ENCODE measurements around the gene MAB21L4.

Gene MAB21L4

DNA sequence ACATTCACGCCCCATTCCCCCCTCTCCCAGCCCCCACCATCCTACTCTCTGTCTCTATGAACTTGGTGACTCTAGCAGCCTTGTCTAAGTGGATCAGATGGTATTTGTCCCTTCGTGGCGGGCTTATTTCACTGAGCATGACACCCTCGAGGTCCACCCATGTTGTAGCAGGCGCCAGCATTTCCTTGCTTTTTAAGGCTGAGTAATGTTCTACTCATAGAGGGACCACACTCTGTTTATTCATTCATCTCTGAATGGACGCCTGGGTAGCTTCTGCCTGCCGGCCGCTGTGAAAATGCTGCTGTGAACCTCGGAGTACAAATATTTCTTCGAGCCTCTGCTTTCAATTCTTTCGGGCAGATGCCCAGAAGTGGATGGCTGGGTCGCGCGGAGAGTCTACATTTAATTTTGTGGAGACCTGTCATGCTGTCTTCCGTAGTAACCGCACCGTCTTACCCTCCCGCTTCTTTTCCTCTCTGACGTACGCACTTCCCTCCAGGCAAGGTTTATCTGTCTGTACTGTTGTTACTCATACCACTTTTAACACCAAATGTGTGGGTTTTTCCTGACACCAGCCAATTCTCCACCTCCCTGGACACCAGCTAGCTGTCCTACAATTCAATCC is 15.8 kb upstream of the MAB21L4 start:
- no peak for DNase-seq (ENCODE audit: low read depth)

DNA sequence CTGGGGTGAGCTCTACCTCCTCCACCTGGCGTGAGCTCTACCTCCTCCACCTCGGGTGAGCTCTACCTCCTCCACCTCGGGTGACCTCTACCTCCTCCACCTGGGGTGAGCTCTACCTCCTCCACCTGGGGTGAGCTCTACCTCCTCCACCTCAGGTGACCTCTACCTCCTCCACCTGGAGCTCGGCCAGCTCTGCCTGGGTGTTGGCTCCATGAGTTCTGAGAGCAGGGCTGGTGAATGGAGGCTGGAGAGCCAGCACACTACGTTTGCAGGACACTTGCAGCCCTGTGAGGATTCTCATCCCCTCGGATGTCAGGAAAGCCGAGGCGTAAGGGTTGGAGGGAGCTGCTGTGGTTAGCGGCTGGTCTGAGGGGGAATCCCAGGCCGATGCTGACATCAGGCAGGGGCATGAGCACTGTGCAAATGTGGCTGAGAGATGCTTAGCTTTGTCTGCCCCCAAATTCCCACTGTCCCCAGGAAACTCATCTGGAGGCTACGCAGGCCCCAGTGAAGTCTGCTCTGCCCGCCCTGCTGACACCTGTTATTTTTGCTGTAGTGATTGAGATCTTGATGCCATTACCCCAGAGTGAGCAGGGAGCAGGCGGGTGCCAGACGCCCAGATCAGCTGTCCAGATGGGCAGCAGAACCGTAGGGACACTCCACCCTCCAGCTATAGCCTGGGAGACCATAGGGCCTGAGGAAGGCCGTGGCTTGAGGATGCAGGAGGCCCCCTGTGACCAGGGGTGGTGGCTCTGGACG is 13.4 kb upstream of the MAB21L4 start:
- DNase-seq (ENCODE audit: low read depth), result no peak

DNA sequence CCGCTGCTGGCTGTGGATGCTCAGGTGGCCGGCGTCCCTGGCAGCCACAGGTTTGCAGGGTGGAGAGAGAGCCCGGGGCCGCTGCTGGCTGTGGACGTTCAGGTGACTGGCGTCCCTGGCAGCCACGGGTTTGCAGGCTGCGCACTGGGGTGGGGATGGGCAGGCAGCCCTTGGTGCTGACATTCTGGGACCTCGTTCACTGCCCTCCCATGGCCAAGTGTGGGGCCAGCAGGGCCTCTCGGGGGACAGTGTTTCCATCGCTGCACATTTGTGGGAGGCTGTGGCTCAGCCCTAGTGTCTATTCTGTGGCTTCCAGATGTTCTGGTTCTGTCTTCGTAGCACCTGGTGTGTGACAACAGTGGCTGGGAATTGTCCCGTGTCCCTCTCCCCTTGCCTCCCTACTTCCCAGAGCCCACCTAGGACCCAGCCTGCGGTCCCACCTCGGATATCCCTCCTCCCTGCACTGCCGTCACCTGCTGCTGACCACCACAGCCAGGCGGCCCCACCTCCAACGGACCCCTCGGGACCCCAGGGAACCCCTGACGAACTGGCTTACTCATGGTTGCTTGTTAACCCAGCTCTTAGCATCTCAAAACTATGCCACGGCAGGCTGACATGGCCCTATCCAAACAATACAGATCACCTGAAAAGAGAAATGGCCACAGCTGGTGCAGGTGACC is 11.1 kb upstream of the MAB21L4 start:
- DNase-seq (ENCODE audit: low read depth), result no peak

DNA sequence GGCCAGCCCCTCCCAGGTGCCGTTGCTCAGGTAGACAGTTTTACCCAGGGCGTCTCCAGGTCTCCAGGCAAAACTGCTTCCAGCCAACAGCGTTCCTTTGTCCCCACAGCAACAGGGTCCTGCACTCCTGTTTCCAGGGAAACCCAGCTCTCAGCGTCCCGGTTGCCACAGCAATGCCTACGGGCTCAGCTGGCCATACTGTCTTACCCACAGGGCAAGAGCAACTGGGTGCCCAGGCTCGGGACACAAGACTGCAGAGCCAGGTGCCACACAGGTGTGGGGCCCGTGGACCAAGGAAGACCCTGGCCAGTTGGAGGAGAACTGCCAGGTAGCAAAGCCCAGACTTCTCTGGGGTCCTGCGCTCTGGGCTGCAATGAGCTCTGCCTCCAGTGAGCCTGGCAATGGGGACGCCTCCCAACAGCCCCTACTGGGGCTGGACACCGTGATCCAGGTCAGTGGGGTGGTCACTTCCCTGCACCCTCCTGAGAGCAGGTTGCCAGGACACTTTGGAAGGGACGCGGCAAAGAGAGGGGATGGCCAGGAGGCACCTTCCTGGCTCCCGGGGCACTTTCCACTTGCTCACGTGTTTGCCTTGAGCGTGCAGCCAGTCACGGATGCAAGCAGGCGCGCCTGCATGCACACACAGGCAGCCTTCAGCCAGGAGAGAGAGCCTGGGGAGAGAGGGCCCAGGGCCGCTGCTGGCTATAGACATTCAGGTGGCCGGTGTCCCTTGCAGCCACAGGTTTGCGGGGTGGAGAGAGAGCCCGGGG is 10.4 kb upstream of the MAB21L4 start, which contains the start of gene CROCC2:
CROCC2 (plus strand) TSS at position 196 of the 770 bp plus-strand sequence; CDS start at position 374, 178 bp downstream.
- no peak for DNase-seq (ENCODE audit: low read depth)

DNA sequence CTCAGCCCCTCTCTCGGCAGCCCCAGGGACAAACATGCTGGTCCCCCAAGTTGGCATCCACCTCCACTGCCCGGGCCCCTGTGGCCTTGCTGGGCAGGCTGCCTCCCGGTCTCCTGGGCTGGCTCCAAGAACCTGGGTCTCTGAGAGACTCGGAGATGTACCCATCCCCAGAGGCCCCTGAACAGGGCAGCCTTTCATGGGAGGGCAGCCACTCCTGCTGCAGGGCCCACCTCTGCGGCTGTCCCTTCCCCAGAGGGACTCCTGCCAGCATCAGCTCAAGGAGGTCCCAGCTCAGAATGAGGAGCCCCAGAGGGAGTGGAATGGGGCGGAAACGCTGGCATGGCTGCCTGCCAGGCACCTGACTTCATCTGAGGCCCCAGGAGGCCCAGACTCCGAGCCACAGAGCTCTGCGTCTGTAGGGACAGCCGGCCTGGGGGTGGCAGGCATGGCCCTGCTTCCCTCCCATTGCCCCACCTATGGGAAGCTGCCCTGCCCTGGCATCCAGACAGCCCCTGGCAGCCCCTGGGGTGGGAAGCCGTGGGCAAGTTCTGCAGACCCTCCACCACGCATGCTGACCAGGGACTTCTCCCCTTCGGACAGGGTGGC is 9.3 kb upstream of the MAB21L4 start:
- DNase-seq (ENCODE audit: low read depth), result no peak

DNA sequence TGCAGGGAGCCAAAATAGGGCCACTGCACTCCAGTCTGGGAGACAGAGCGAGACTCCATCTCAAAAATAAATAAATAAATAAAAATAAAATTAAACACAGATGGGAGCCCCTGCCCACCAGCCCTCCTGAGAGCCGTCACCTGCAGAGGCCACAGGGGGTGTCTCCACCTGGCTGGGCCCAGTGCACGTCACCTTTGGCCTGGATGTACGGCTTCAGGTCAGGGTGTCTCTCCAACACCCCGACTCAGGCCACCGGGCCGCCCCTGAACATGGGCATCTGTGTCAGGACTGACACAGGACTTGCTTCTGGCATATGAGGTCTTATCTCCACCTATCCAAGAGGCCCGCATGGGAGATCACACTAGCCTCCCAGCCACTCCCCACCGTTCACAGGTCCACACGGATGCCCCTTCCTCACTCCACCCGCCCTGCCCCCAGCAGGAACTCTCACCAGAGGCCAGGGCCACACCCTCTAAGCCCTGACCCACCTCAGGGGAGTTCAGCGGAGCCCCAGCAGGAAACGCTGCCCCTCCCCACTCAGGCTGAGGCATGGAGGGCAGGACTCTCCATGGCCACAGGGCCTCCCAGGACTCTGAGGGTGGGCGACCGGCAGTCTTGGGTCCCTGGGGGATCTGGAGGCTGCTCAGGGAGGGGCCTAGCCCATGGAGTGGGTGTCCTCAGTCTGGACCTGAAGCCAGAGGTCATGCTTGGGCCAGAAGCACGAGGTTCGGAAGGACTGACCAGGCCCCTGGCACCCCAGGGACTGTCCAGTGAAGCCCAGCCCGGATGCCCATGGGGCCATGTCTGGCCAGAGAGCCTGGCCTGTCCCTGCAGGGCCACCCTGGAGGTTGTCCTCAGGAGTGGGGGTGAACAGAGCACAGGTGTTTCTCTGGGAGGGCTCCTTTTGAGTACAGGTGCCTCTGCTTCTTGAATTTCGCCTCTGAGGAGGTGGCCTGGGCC is 8.5 kb upstream of the MAB21L4 start:
- DNase-seq (ENCODE audit: low read depth), result no peak

DNA sequence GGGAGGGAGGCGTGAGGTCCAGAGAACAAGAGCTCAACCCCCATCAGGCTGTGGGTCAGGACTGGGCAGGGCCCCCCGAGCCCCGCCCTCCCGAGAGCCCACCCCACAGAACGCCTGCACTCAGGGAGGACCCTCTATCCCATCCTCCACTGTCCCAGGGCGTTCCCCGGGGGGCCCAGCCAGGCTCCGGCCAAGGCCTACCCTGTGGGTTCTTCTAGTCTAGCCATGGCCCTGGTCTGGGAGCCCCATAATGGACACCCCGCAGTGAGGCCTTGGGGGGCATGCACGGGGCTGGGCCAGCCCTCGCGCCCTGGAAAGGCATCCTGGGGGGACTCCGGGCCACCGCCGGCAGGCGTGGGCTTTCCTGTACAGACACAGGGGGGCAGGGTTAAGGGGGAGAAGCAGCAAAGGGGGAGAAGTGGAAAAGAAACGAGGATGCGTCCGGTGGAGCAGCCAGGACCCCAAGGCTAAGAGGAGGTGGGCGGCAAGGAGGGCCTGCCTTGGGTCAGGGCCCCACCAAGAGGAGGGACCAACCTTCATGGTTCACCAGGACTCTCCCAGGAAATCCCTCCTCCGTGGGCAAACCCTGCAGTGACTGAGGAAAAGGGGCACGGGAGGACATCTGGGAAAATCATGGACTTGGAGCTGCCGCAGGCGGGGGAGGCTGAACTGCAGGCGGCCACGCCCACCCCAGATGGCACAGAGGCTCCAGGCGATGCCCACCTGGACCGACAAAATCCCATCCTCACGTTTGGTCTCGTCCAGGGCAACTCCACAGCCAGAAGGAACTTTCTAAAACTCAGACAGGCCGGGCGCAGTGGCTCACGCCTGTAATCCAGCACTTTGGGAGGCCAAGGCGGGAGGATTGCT is 7.5 kb upstream of the MAB21L4 start:
- DNase-seq (ENCODE audit: low read depth), result no peak

DNA sequence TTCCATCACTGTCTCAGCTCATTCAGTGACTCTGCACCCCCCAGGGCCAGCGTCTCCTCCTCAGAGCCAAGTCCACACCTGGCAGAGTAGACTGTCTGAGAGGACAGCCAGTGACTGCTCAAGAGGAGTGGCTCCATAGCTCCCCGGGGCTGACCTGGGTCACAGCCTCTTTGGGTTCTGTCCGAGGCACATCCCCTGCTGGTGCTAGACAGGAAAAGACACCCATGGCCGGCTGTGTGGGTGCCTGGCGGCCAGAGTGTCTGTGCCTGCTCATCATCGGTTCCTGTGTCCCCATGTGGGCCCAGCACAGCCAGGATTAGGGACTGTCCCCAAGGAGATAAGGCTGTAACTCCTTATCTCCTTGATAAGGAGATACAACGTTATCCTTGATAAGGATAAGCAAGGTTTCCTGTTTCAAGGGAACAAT is 6.7 kb upstream of the MAB21L4 start:
- no peak for DNase-seq (ENCODE audit: low read depth)

DNA sequence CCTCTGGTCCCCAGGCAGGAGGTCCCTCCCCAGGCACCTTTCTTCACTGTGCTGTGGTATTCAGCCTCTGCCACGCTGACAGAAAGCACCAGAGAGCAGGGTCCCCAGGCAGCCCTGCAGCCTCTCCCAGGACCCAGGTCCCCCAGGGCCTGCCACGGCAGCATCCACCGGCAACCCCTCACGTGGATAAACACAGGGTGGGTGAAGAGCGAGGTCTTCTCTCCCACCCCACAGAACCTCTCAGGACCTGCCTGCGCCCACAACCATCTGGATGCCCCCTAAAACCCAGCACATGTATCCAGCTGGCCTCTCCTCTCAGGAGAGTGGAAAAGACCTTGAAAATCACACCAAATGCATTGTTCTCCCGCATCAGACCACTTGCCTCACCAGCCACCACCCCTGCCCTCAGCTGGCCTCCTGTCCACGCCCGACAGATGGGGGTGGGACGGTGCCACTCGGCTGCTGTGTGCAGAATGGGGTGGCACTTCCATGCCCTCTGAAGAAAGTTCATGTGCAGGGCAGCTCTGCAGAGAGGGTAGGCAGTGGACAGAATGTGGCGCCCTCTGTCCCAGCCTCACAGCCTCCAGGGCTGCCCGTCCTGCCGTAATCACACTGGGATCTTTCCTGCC is 6.1 kb upstream of the MAB21L4 start:
- DNase-seq (ENCODE audit: low read depth), result no peak

DNA sequence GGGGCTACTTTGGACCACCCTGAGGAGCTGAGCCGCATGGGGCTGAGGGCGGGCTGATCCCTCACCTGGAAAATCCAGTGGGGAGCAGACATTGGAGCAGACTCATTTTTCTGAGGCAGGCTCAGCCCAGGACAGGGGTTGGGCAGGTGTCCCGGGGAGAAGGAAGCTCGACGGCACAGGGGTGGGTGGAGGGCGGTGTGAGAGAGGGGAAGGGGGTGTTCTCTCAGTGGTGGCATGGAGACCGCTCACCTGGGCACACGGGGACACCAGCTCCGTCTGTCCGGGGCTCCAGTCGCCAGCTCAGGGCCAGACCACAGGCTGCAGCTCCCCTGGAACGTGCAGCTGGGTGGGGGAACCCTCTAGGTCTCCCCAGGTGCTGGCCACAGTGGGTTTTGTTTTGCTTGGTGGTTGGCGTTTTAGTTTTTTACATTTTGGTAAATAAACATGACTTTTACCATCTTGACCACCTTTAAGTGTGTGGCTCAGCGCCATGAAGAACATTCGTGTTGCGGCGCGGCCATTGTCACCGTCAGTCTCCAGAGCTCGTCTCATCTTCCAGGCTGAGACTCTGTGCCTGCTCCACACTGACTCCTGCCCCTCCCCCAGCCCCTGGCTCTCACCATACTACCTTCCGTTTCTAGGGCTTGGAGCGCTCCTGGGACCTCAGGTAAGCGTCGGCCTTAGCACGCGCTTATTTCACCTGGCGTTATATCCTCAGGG is 4.3 kb upstream of the MAB21L4 start:
- DNase-seq (ENCODE audit: low read depth), result no peak

DNA sequence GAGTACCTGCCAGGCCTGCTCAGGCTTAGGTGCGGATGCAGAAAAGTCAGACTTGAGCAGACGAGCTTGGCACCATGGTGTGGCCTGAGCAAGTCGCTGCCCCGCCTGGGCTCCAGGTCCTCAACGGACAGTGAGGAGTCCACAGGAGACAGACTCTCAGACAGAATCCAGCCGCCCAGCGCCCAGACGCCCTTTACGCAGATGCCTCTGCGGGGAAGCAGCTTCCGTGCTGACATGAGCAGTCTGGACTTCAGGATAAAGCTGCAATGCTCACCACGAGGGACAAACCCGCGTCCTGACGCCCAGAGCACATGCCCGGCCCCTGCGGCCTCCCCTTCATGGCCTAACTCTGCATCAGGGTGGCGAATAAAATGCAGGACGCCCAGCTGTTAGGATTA is 3.5 kb upstream of the MAB21L4 start:
- no peak for DNase-seq (ENCODE audit: low read depth)

DNA sequence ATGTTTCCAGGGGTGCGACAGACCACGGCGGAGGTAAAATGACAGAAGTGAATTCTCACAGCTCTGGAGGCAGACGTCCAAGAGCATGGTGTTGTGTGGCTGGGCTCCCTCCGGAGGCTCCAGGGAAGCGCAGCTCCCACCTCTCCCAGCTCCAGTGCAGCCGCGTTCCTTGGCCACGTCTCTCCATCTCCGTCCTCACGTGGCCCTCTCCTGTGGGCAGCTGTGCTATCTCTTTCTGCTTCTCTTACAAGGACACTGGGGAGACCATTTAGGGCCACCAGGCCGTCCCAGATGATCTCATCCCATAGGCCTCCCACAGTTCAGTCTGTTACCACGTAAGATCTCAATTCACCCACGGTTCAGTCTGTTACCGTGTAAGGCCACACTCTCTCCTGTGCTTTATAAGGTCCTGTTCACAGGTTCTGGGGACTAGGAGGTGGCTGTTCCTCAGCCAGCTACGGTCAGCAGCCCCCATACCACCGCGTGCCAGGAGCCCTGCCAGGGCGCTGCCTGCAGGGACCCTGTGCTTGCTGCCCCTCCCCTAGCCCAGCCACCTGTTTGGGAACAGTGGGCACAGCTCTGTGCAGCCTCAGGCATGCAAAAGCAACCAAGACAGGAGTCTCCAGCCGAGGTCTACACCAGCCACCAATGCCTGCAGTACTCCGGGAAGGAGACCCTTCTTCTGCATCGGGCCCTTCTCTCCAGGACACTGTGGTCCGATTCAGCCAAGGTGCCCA is 2.9 kb upstream of the MAB21L4 start:
- DNase-seq (ENCODE audit: low read depth), result no peak

DNA sequence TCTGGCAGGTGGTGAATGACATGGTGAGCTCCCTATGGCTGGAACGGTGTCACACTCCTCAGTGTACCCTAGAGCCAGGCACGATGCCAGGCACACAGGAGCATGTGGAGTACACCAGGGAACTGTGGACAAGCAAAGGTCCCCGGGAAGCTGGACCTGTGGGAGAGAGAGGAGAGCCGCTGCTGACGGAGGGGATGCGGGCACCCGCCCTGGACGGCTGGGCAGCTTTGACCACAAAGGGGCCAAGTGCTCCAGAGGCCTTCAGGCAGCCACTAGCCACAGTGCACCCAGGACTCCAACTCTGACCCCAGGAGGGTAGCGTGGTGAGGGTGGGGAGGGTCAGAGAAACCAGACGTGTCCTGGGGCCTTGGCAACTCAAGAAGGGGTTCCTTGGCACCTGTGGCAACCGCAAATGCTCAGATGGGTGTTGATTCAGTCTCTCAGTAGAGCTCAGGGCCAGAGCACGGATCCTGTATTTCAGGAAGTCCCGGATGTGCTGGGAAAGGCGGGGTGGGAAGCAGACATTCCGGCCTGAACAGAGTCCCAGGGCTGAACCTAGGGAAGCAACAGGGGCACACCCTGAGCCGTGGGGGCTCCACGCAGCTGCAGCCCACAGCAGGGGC is 2.3 kb upstream of the MAB21L4 start:
- DNase-seq (ENCODE audit: low read depth), result no peak

DNA sequence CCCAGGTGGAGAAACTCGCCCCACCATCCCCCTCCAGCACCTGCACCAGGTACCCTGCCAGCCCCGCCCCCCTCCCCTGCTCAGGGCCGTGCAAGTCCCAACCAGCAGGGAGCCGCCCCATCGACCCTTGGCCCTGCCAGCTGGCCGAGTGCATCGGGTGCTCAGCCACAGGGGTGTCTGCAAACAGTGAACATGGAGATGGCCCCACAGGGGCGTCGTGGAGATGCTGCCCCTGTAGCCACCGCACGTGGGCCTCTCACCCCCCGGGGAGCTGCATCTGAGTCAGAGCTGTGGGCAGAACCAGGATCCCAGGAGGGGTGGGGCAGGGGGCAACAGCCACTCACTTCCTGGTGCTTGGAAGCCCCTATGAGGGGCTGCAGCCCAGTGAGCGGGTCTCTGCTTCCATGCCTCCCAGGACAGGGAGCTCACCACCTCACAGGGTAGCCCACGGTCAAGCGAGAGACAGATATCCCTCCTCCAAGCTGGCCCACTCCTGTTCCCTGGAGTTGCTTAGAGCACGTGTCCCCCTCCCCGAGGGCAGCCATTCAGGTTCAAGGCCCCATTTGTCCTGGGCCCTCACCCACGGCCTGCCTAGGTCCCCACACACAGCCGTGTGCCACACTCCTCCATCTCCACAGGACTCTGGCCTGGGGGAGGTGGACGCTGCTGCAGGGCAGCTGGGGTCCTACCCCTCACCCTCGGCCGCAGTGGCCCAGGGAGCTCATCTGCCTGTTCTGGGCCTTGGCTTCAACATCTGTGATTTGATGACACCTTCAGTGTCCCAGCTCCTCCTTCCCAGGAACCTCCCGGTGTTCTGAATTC is 1.1 kb upstream of the MAB21L4 start:
- DNase-seq (ENCODE audit: low read depth), result no peak

DNA sequence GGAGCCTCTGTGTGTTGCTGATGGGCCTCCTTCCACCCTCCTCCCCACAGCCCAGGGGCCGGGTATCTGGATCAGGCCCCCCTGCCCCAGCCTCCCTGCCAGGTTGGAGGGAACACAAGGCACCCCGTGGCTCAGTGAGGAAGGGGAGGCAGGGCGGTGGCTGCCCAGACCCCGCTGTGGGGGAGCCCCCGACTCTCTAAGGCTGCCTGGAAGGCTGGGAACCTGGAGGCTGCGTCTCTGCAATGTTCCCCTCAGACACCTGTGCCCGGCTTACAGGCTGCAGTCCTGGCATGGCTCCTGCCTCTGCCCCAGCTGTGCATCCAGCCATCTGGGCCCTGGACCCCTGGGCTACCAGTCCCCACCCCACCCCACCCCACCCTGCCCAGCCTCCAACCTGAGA is 438 bp upstream of the MAB21L4 start:
- no peak for DNase-seq (ENCODE audit: low read depth)

DNA sequence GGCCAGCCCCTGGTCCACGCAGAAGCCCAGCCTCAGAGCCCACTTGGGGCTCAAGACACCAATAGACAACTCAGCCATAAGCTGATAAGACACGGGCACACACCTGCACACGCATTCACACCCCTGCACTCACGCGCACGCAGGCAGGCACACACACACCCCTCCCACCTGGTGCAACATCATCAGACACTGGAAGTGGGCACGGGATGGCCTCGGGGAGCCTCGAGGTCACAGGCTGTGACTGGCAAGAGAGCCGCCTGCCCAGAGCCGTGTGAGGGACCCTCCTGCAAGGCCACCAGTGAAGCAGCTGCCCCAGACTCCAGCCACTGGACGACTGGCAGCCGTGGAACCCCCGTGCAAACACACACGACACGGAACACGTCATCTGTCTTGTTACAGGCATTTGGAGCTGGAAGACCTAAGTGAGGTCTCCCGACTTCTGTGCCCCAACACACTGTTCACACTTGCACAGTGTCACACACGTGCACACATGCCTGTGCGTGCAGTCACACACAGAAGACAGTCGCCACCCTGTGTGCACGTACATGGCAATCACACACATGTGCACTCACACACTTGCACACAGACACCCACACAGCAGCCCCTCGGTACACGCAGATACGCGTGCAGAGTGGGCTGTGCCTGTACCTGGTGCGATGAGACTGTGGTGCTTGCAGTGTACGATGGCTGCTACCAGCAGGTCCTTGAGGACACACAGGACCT is 959 bp downstream of the MAB21L4 start:
- DNase-seq (ENCODE audit: low read depth), result no peak

Measured in stromal cell of bone marrow (primary cell).